ENCODE data around the gene PSME3IP1.

PSME3IP1 gene

GRCh38 chr16:57166951-57167350 is 18.9 kb downstream of the PSME3IP1 start:
- no peak overlapping the region for H3K27ac Mint-ChIP-seq
- H3K9me3 Mint-ChIP-seq: no peaks in the 10 kb centered on the region
- no peak for DNase-seq
- no peaks in the 10 kb centered on the region for H3K27me3 Mint-ChIP-seq
- no peak for ATAC-seq
- H3K36me3 Mint-ChIP-seq (ENCODE audit: low read depth): peaks cover 41% of the 10 kb centered on the region
- H3K4me1 Mint-ChIP-seq: no peaks in the 10 kb centered on the region
- H3K4me3 Mint-ChIP-seq: no peak overlapping the region

GRCh38 chr16:57166451-57166850 is 19.4 kb downstream of the PSME3IP1 start:
- no peaks in the 10 kb centered on the region for H3K9me3 Mint-ChIP-seq
- DNase-seq (no peak), ATAC-seq (no peak)
- H3K36me3 Mint-ChIP-seq (ENCODE audit: low read depth): peaks cover 38% of the 10 kb centered on the region
- H3K27me3 Mint-ChIP-seq: no peaks in the 10 kb centered on the region
- no peak overlapping the region for H3K4me3 Mint-ChIP-seq
- no peaks in the 10 kb centered on the region for H3K4me1 Mint-ChIP-seq
- no peak overlapping the region for H3K27ac Mint-ChIP-seq

DNA sequence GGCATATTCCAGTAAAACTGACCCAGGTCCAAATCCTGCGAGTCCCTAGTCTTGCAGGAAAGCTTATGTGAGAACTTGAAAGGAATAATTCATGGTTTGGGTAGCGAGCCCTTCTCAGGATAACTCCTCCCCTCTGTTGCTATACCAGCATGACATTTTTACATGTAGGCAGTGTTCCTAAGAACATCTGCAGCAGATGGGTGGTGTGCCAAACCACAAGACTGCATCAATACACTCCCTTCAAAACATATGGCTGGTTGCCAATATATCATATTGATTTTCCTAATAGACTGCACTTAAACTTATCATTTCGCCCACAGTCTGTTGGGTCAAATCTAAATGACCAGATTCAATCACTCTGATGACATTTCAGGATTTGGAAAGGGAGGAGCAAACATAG is 19.9 kb downstream of the PSME3IP1 start:
- DNase-seq (no peak), ATAC-seq (no peak)
- H3K4me1 Mint-ChIP-seq: no peaks in the 10 kb centered on the region
- no peak overlapping the region for H3K4me3 Mint-ChIP-seq
- H3K36me3 Mint-ChIP-seq (ENCODE audit: low read depth): peaks cover 36% of the 10 kb centered on the region
- H3K27ac Mint-ChIP-seq: no peak overlapping the region
- H3K9me3 Mint-ChIP-seq: no peaks in the 10 kb centered on the region
- no peaks in the 10 kb centered on the region for H3K27me3 Mint-ChIP-seq

- H3K9me3 Mint-ChIP-seq: no peaks in the 10 kb centered on the region
- ATAC-seq (no peak), DNase-seq (no peak)
- peaks cover 38% of the 10 kb centered on the region for H3K36me3 Mint-ChIP-seq (ENCODE audit: low read depth)
- no peak overlapping the region for H3K27ac Mint-ChIP-seq
- H3K27me3 Mint-ChIP-seq: no peaks in the 10 kb centered on the region
- no peak overlapping the region for H3K4me3 Mint-ChIP-seq
- H3K4me1 Mint-ChIP-seq: no peaks in the 10 kb centered on the region
Observed at GRCh38 chr16:57165483-57165882, 20.4 kb downstream of the PSME3IP1 start.

- no peak for ATAC-seq
- H3K36me3 Mint-ChIP-seq (ENCODE audit: low read depth): peaks cover 45% of the 10 kb centered on the region
Observed at GRCh38 chr16:57163842-57164241, 22.0 kb downstream of the PSME3IP1 start.

DNA sequence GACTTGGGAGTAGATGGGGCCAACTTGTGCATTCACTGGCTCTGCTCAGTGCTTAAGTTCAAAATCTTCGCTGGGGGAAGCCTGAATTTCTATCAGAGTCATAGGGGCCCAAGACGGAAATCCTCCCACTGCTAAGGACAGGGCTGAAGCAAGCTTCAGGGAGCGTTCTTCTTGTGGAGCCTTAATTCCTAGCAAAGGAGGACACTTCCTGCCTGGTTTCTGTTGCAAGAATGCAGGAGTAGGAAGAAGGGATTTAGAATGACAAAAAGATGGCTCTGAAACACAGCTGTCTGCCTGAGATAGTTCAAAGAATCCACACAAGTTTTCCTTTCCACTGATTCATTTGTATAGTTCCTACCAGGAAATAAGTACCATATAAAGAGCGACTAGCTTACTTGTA is 26.4 kb downstream of the PSME3IP1 start:
- peaks cover 50% of the 10 kb centered on the region for H3K36me3 Mint-ChIP-seq (ENCODE audit: low read depth)
- H3K9me3 Mint-ChIP-seq: no peaks in the 10 kb centered on the region
- no peak for DNase-seq
- H3K4me1 Mint-ChIP-seq: no peaks in the 10 kb centered on the region
- H3K27ac Mint-ChIP-seq: no peak overlapping the region
- H3K4me3 Mint-ChIP-seq: no peak overlapping the region
- no peaks in the 10 kb centered on the region for H3K27me3 Mint-ChIP-seq
- no peak for ATAC-seq

More at GRCh38 chr16:57163842-57164241, 22.0 kb downstream of the PSME3IP1 start:
- no peak for DNase-seq
- Mint-ChIP-seq H3K4me3 (no peak overlapping the region), H3K4me1 (no peaks in the 10 kb centered on the region), H3K9me3 (no peaks in the 10 kb centered on the region), H3K27me3 (no peaks in the 10 kb centered on the region), H3K27ac (no peak overlapping the region)

DNA sequence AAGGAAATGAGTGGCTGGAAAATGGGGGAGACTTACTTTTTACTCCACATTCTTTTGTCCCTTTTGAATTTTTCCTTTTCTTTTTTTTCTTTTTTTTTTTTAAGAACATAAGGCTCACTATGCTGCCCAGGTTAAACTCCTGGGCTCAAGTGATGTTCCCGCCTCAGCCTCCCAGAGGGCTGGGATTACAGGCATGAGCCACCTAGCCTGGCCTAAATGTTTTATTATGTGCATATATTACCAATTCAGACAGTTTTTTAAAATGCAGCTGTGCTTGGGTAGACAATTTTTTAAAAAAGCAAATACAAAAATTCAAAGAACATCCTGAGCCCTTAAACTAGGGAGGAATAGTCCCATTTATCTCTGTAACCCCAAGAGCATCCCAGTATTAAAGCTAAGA is 28.3 kb downstream of the PSME3IP1 start:
- Mint-ChIP-seq H3K4me1 (peaks cover 4% of the 10 kb centered on the region), H3K27ac (no peak overlapping the region), H3K4me3 (no peak overlapping the region), H3K9me3 (no peaks in the 10 kb centered on the region), H3K27me3 (no peaks in the 10 kb centered on the region), H3K36me3 (ENCODE audit: low read depth) (peaks cover 54% of the 10 kb centered on the region)
- DNase-seq (no peak), ATAC-seq (no peak)

DNA sequence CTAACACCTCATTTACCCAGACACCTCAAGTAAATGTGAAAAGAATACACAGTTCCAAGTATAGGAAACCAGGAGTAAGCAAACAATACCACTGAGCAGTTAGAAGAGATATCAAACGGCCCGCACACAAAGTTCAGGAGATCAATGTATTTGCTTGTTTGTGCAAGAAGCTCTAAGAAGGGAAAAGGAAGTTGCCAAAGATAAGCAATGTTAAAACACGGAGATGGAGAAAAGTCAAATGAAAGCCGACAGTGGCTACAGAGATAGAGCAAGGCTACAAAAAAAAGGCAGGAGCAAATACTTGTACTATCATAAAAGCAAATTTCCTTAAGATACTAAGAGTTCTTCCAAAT is 29.5 kb downstream of the PSME3IP1 start:
- H3K9me3 Mint-ChIP-seq: no peaks in the 10 kb centered on the region
- H3K27me3 Mint-ChIP-seq: no peaks in the 10 kb centered on the region
- ATAC-seq (no peak), DNase-seq (no peak)
- H3K4me3 Mint-ChIP-seq: no peak overlapping the region
- H3K27ac Mint-ChIP-seq: no peak overlapping the region
- H3K4me1 Mint-ChIP-seq: peaks cover 12% of the 10 kb centered on the region
- H3K36me3 Mint-ChIP-seq (ENCODE audit: low read depth): peaks cover 60% of the 10 kb centered on the region

GRCh38 chr16:57155702-57156350 is 30.0 kb downstream of the PSME3IP1 start:
- Mint-ChIP-seq H3K27ac (no peak overlapping the region), H3K36me3 (ENCODE audit: low read depth) (peaks cover 57% of the 10 kb centered on the region)
- no peak for ATAC-seq

DNA sequence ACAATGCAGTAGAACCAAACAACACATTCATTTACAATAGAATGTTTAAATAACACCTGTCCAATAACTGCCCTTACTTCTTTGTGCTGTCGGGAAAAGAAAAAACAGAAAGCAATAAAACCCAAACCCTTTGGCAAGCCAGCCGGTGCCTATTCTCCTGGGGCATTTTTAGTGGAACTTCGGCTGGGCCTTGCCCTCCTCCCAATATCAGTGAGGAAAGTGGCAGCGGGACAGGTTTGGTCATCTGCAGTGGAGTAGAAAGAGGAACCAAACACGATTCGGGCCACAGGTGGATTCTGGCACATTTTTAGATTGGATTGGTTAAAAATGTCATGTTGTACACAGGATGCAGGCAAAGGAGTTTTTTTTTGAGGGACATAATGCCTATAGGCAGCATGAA is 32.0 kb downstream of the PSME3IP1 start:
- Mint-ChIP-seq H3K4me1 (peaks cover 12% of the 10 kb centered on the region), H3K27me3 (no peaks in the 10 kb centered on the region), H3K36me3 (ENCODE audit: low read depth) (peaks cover 42% of the 10 kb centered on the region), H3K4me3 (no peak overlapping the region), H3K27ac (no peak overlapping the region), H3K9me3 (no peaks in the 10 kb centered on the region)
- ATAC-seq: no peak
- no peak for DNase-seq

More at GRCh38 chr16:57155702-57156350, 30.0 kb downstream of the PSME3IP1 start:
- no peaks in the 10 kb centered on the region for H3K9me3 Mint-ChIP-seq
- H3K4me3 Mint-ChIP-seq: no peak overlapping the region
- no peaks in the 10 kb centered on the region for H3K27me3 Mint-ChIP-seq
- DNase-seq: no peak
- peaks cover 12% of the 10 kb centered on the region for H3K4me1 Mint-ChIP-seq

DNA sequence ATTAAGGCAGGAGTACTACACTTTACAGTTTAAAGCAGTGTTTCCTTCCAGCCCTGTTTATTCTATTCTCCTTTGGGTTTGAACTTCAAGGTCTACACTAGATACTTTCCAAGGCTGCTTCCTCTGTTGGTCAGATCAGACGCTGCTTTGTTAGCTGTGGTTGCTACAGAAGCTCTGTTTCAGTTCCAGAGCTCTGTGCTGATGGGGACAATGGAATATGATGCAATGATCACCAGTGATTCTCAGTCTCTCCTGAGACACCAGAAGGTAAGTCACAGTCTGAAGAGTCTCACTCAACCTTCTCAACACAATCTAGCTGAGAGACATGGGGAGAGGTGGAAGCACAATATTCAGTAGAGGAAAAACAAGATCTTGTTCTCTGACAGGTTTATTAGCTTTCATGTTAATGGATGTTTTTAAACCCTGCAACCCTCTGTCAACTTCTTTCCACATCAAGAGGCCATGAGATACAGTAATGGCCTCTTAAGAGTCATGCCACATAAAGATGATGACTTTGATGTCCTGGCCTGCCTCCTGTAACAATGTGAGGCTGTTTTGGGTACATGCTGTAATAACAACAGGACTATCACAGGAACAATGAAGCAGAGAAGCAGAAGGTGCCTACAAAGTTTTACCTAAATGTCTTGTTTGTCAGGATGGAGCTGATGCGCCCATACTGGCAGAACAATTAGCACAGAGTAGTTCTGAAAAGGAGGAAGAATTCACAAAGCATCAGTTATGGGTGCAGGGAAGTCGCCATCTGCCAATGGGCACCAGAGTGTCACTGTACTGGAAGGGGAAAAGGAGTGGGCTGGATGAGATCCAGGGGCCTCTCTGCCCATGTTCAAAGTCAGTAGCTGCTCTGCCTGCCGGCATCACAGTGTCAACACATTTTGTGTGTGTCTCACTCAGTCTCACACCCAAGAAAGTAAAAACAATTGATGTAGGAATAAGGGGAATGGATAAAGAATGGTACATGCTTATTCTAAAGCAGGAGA is 33.4 kb downstream of the PSME3IP1 start:
- DNase-seq (no peak), ATAC-seq (peak; percentile 50)
- peaks cover 35% of the 10 kb centered on the region for H3K36me3 Mint-ChIP-seq (ENCODE audit: low read depth)
- no peaks in the 10 kb centered on the region for H3K27me3 Mint-ChIP-seq
- no peak overlapping the region for H3K4me3 Mint-ChIP-seq
- H3K9me3 Mint-ChIP-seq: no peaks in the 10 kb centered on the region
- peak overlapping the region; percentile 2 for H3K27ac Mint-ChIP-seq
- H3K4me1 Mint-ChIP-seq: peaks cover 17% of the 10 kb centered on the region

DNA sequence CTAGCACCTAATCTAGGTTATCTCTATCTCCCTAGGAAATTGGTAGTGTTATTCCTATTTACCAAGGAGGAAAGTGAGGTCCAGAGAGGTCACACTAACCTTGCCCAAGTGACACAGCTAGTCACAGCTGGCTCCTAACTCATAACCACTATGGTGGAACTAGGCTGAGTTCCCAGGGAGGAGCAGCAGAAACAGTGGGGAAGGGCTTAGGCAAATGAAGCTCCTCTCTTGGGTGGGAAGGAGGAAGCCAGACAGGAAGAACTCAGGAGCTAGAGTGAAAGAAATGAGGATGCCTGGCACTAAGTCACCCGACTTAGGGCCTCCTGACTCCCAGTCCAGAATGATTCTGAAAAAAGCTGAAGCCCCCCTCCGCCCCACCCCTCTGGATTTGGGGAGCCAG is 34.5 kb downstream of the PSME3IP1 start:
- ATAC-seq (no peak), DNase-seq (no peak)
- no peaks in the 10 kb centered on the region for H3K27me3 Mint-ChIP-seq
- peaks cover 30% of the 10 kb centered on the region for H3K36me3 Mint-ChIP-seq (ENCODE audit: low read depth)
- no peaks in the 10 kb centered on the region for H3K9me3 Mint-ChIP-seq
- no peak overlapping the region for H3K4me3 Mint-ChIP-seq
- no peak overlapping the region for H3K27ac Mint-ChIP-seq
- peaks cover 17% of the 10 kb centered on the region for H3K4me1 Mint-ChIP-seq

- Mint-ChIP-seq H3K27me3 (no peaks in the 10 kb centered on the region), H3K9me3 (no peaks in the 10 kb centered on the region), H3K4me1 (peaks cover 17% of the 10 kb centered on the region), H3K27ac (no peak overlapping the region), H3K36me3 (ENCODE audit: low read depth) (peaks cover 25% of the 10 kb centered on the region), H3K4me3 (no peak overlapping the region)
- ATAC-seq (no peak), DNase-seq (no peak)
Observed at GRCh38 chr16:57150682-57151330, 35.0 kb downstream of the PSME3IP1 start.

- Mint-ChIP-seq H3K9me3 (no peaks in the 10 kb centered on the region), H3K27ac (no peak overlapping the region), H3K36me3 (ENCODE audit: low read depth) (peaks cover 22% of the 10 kb centered on the region), H3K4me3 (no peak overlapping the region), H3K4me1 (peaks cover 17% of the 10 kb centered on the region), H3K27me3 (no peaks in the 10 kb centered on the region)
- DNase-seq: no peak
- no peak for ATAC-seq
Observed at GRCh38 chr16:57149391-57149790, 36.4 kb downstream of the PSME3IP1 start.

DNA sequence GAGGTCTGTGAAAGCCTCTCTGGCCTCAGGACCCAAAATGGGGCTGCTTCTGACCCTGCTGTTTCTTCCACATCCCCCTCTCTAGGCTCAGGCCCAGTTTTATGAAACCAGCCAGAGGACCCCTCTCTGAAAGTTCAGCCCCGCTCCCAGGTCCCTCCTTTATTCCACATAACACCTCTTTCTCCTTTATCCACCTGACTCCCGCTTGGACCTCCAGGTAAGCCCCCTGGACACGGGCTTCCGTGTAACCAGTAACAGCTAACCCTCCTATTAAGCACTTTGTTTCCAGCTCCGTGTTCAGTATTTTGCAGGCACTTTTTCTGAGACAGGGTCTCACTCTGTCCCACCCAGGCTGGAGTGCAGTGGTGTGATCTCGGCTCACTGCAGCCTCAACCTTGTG is 37.4 kb downstream of the PSME3IP1 start:
- Mint-ChIP-seq H3K4me1 (peaks cover 17% of the 10 kb centered on the region), H3K27me3 (no peaks in the 10 kb centered on the region), H3K27ac (no peak overlapping the region), H3K4me3 (no peak overlapping the region), H3K36me3 (ENCODE audit: low read depth) (peaks cover 13% of the 10 kb centered on the region), H3K9me3 (no peaks in the 10 kb centered on the region)
- no peak for DNase-seq
- ATAC-seq: no peak
